Type B pancreatic cell (in vitro differentiated cells): ENCODE measurements around the gene CXorf65. TPM values are rescaled to one million over a fixed set of nuclear protein-coding genes. Genes with fewer than 3 reads are reported as not detected.
A peak's percentile ranks its signal among the peaks of the same experiment; 100 is the strongest.

Experiments used
- DNase-seq: peaks from one replicate; pipeline ENCODE4 v3.0.0; 2021; ENCODE audit warnings: mixed read lengths; ENCODE audit not compliant: unreplicated experiment; ENCODE audit errors: extremely low spot score
- H3K27ac Mint-ChIP-seq: 2 replicates; pipeline ENCODE4 v1.8.0; 2021; ENCODE audit warnings: mild to moderate bottlenecking, mixed read lengths
- H3K27me3 Mint-ChIP-seq: 2 replicates; pipeline ENCODE4 v1.8.0; 2021; ENCODE audit warnings: mixed read lengths
- H3K36me3 Mint-ChIP-seq: 2 replicates; pipeline ENCODE4 v1.8.0; 2021; ENCODE audit warnings: mixed read lengths
- H3K4me1 Mint-ChIP-seq: one replicate; pipeline ENCODE4 v1.8.0; 2021; ENCODE audit warnings: mixed read lengths; ENCODE audit not compliant: unreplicated experiment
- H3K4me3 Mint-ChIP-seq: 2 replicates; pipeline ENCODE4 v1.8.0; 2021; ENCODE audit warnings: mild to moderate bottlenecking, mixed read lengths
- H3K9me3 Mint-ChIP-seq: 2 replicates; pipeline ENCODE4 v1.8.0; 2021; ENCODE audit warnings: mixed read lengths
- CTCF ChIP-seq: fragments of 200-600 bp; sonication (generic); conservative IDR thresholded peaks from 2 replicates; pipeline ENCODE4 v1.5.0; 2021; ENCODE audit warnings: antibody characterized with exemption, mild to moderate bottlenecking
- total RNA-seq: library from RNA; stranded (reverse); gene quantifications from 2 replicates; pipeline ENCODE4 v1.2.1, GENCODE V29; 2021; ENCODE audit warnings: low replicate concordance

Gene CXorf65
- total RNA-seq, 1 donor from 2014 or later: not detected

- TF ChIP-seq CTCF: peak; percentile 82
- Mint-ChIP-seq H3K4me1 (peaks cover 5% of the 10 kb centered on the region), H3K27me3 (no peaks in the 10 kb centered on the region), H3K36me3 (peaks cover 17% of the 10 kb centered on the region), H3K9me3 (no peaks in the 10 kb centered on the region), H3K27ac (peak overlapping the region; percentile 3), H3K4me3 (no peak overlapping the region)
- DNase-seq: peak; percentile 76
These were observed 22.6 kb upstream of the CXorf65 start for GRCh38 chrX:71128915-71129765.

DNA sequence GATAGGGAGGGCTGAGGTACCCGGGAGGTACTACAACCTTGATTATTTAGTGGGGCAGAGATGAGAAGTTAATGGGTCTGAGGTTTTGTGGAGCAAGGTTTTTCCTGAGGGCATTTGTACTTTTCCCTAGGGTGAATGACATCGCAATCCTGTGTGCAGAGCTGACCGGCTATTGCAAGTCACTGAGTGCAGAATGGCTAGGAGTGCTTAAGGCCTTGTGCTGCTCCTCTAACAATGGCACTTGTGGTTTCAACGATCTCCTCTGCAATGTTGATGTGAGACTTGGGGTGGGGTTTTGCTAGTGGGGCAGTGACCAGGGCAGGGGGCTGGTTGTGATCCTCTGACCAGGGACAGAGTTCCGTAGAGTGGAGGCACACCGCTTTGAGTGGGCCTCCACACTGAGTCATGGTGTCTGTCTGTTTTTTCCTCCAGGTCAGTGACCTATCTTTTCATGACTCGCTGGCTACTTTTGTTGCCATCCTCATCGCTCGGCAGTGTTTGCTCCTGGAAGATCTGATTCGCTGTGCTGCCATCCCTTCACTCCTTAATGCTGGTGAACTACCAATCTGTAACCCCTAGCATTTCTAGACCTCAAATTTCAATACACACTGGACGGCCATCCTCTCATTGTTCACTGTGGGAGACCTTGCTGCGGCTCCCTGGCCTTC lies 21.8 kb upstream of the CXorf65 start:
- no peak overlapping the region for H3K27ac Mint-ChIP-seq
- no peak for TF ChIP-seq CTCF
- no peaks in the 10 kb centered on the region for H3K9me3 Mint-ChIP-seq
- peaks cover 5% of the 10 kb centered on the region for H3K4me1 Mint-ChIP-seq
- no peak overlapping the region for H3K4me3 Mint-ChIP-seq
- DNase-seq: no peak
- peaks cover 17% of the 10 kb centered on the region for H3K36me3 Mint-ChIP-seq
- no peaks in the 10 kb centered on the region for H3K27me3 Mint-ChIP-seq

DNA sequence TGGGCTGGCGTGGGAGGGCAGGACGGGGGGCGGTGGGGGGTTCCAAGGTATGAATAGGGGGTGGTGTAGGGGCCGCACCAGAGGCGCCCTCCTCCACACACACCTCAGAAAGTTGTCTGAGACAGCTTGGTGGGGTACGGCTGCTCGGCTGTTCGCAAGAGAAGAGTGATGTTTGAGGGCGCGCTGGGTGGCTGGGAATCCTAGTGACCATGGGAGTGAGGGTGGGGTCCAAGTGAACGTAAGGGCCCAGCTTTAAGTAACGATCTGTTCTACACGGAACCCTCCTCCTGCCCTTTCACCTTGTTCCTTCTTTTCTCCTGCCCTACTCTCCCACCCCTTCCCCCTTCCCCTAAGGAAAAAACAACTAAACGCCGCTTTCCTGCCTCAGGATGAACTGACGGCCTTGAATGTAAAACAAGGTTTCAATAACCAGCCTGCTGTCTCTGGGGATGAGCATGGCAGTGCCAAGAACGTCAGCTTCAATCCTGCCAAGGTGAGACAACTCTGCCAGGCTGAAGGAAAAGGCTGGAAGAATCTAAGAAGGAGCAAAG lies 12.5 kb upstream of the CXorf65 start:
- TF ChIP-seq CTCF: no peak
- peaks cover 3% of the 10 kb centered on the region for H3K36me3 Mint-ChIP-seq
- H3K27ac Mint-ChIP-seq: no peak overlapping the region
- H3K4me1 Mint-ChIP-seq: no peaks in the 10 kb centered on the region
- peak overlapping the region; percentile 87 for H3K4me3 Mint-ChIP-seq
- no peaks in the 10 kb centered on the region for H3K9me3 Mint-ChIP-seq
- no peaks in the 10 kb centered on the region for H3K27me3 Mint-ChIP-seq
- DNase-seq: no peak

DNA sequence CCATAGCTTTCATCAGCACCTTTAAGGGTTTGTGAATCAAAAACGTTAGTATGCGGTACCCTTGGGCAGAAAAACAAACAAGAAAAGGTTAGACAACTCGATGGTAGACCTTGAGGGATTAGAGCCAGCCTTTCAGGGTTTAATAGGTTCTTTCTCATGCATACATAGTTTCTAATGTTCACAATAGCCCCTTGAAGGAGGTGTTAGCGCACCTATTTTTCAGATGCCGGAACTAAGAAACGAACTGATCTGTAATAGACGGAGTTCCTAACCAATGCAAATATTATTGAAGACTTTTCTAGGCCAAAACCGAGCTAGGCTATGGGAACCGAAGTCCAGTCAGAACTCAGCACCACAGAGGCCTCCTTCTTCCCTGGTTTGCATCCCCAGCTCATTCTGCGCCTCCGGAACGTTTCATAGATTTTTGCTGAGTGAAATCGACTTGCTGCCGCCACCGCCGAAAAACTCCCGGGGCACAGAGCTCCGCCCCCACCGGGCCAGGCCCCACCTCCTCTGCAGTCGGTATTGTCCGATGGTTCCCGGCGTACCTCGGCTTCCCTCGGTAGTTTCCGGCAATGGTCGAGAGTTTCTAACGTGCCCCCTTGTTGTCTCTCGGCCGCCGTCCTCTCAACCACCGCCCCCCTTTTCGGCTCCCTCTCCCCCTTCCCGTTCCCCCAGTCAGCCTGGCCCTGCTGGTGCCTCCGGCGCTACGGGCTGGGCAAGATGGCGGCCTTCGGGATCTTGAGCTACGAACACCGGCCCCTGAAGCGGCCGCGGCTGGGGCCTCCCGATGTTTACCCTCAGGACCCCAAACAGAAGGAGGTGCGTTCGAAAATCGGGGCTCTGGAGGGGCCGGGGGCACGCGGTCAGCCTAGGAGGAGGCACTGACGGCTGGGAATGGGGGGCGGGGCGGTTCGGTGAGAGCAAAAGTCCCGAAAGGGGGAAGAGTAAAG lies 11.8 kb upstream of the CXorf65 start, which contains the start of gene MED12:
Gene MED12, plus strand, starts transcription at position 565 of the 953 bp plus-strand sequence. Its CDS starts 159 bp downstream, at position 724.
- TF ChIP-seq CTCF: no peak
- Mint-ChIP-seq H3K9me3 (no peaks in the 10 kb centered on the region), H3K27ac (peak within 1 kb of the TSS; percentile 72), H3K4me1 (no peaks in the 10 kb centered on the region), H3K27me3 (no peaks in the 10 kb centered on the region), H3K36me3 (peaks cover 3% of the 10 kb centered on the region), H3K4me3 (peak within 1 kb of the TSS; percentile 87)
- DNase-seq: peak; percentile 81

GRCh38 chrX:71117358-71117757 lies 10.8 kb upstream of the CXorf65 start:
- Mint-ChIP-seq H3K27ac (no peak overlapping the region), H3K4me3 (peak overlapping the region; percentile 39), H3K9me3 (peaks cover under 1% of the 10 kb centered on the region), H3K36me3 (peaks cover 3% of the 10 kb centered on the region), H3K4me1 (no peaks in the 10 kb centered on the region), H3K27me3 (no peaks in the 10 kb centered on the region)
- TF ChIP-seq CTCF: no peak
- DNase-seq: no peak
